IMR-90 (cell line): ENCODE results near the gene BCL2L1. TPM values are rescaled to one million over a fixed set of nuclear protein-coding genes. Genes with fewer than 3 reads are reported as not detected.
A peak's percentile ranks its signal among the peaks of the same experiment; 100 is the strongest.

ENCODE experiments used
- ATAC-seq: fragments of 200-7000 bp; cut with Tn5 transposase; 2 replicates; pipeline ENCODE4 v1.9.1; 2020; ENCODE audit warnings: low read depth, mild to moderate bottlenecking, moderate library complexity
- BruUV-seq: library from RNA; stranded (reverse); fragments of 400-500 nt; replicated peaks from 2 replicates; lab custom pipeline; 2021; lab: Mats Ljungman, UMichigan
- CTCF ChIA-PET: fragments of 300-600 bp; formaldehyde crosslinking; extraction: SDS; loops from one replicate; lab custom pipeline; 2021; ENCODE audit warnings: antibody characterized with exemption; lab: Yijun Ruan, JAX
- POLR2A ChIA-PET: fragments of 300-600 bp; sonication (Branson Sonifier 250); formaldehyde crosslinking; loops from one replicate; lab custom pipeline; 2022; ENCODE audit warnings: antibody characterized with exemption; ENCODE audit not compliant: unreplicated experiment; lab: Charles Lee
- DNase-seq: peaks from one replicate; pipeline ENCODE4 v3.0.0; 2013
- H2AFZ ChIP-seq: replicated peaks from 2 replicates; pipeline ENCODE3; 2013; ENCODE audit warnings: low read length, mild to moderate bottlenecking; ENCODE audit not compliant: poor library complexity
- H2AK5ac ChIP-seq: 2 replicates; pipeline ENCODE4 v1.6.1; 2013; ENCODE audit warnings: low read depth, low read length, inconsistent platforms
- H2AK9ac ChIP-seq: replicated peaks from 2 replicates; pipeline ENCODE3; 2013; ENCODE audit warnings: mild to moderate bottlenecking, low read depth, low read length, moderate library complexity; ENCODE audit not compliant: poor library complexity
- H2BK120ac ChIP-seq: 2 replicates; pipeline ENCODE4 v1.6.1; 2013; ENCODE audit warnings: low read depth, low read length, inconsistent platforms
- H2BK15ac ChIP-seq: 3 replicates; pipeline ENCODE4 v1.6.1; 2013; ENCODE audit warnings: low read depth, low read length, inconsistent platforms
- H2BK20ac ChIP-seq: 2 replicates; pipeline ENCODE4 v1.6.1; 2013; ENCODE audit warnings: low read depth, mild to moderate bottlenecking, inconsistent platforms, low read length, moderate library complexity
- H2BK5ac ChIP-seq: 2 replicates; pipeline ENCODE4 v1.6.1; 2013; ENCODE audit warnings: mild to moderate bottlenecking, low read depth, low read length, inconsistent platforms; ENCODE audit not compliant: poor library complexity, severe bottlenecking
- H3K14ac ChIP-seq: replicated peaks from 2 replicates; pipeline ENCODE4 v1.6.1; 2013; ENCODE audit warnings: low read depth, low read length, inconsistent platforms
- H3K18ac ChIP-seq: 2 replicates; pipeline ENCODE4 v1.6.1; 2013; ENCODE audit warnings: low read depth, low read length, control low read depth
- H3K23ac ChIP-seq: 2 replicates; pipeline ENCODE4 v1.6.1; 2013; ENCODE audit warnings: low read depth, low read length, inconsistent platforms
- H3K27ac ChIP-seq: 2 replicates; pipeline ENCODE4 v1.5.1; 2013; ENCODE audit warnings: mild to moderate bottlenecking, control low read depth, low read length; ENCODE audit not compliant: insufficient read depth
- H3K27me3 ChIP-seq: 2 replicates; pipeline ENCODE4 v1.6.1; 2013; ENCODE audit warnings: low read length; ENCODE audit not compliant: control insufficient read depth, insufficient read depth
- H3K36me3 ChIP-seq: 2 replicates; pipeline ENCODE4 v1.6.1; 2013; ENCODE audit warnings: low read length, mixed read lengths; ENCODE audit not compliant: control insufficient read depth, insufficient read depth
- H3K4ac ChIP-seq: 2 replicates; pipeline ENCODE4 v1.6.1; 2013; ENCODE audit warnings: low read depth, low read length, inconsistent platforms
- H3K4me1 ChIP-seq: 2 replicates; pipeline ENCODE4 v1.6.1; 2013; ENCODE audit warnings: low read length, mixed read lengths; ENCODE audit not compliant: control insufficient read depth, insufficient read depth
- H3K4me2 ChIP-seq: 2 replicates; pipeline ENCODE4 v1.6.1; 2013; ENCODE audit warnings: low read depth, mild to moderate bottlenecking, control low read depth, low read length, moderate library complexity
- H3K4me3 ChIP-seq: 2 replicates; pipeline ENCODE4 v1.5.1; 2013; ENCODE audit warnings: low read depth, mild to moderate bottlenecking, control low read depth, low read length, moderate library complexity; ENCODE audit not compliant: insufficient read depth
- H3K56ac ChIP-seq: 2 replicates; pipeline ENCODE4 v1.6.1; 2013; ENCODE audit warnings: low read length, inconsistent platforms; ENCODE audit not compliant: insufficient read depth; ENCODE audit errors: extremely low read depth
- H3K79me1 ChIP-seq, 2 experiments: 2 replicates each; pipeline ENCODE4 v1.6.1; 2013; ENCODE audit warnings: low read length in 2 of 2, inconsistent platforms in 1 of 2, low read depth in 1 of 2
- H3K9ac ChIP-seq: 2 replicates; pipeline ENCODE4 v1.6.1; 2013; ENCODE audit warnings: low read depth, low read length, control low read depth
- H3K9me1 ChIP-seq: 2 replicates; pipeline ENCODE4 v1.6.1; 2013; ENCODE audit warnings: low read length, inconsistent platforms; ENCODE audit not compliant: insufficient read depth
- H3K9me3 ChIP-seq: 2 replicates; pipeline ENCODE4 v1.6.1; 2013; ENCODE audit warnings: low read length; ENCODE audit not compliant: control insufficient read depth, insufficient read depth
- H4K20me1 ChIP-seq: 2 replicates; pipeline ENCODE4 v1.6.1; 2013; ENCODE audit warnings: low read length, inconsistent platforms; ENCODE audit not compliant: insufficient read depth
- H4K5ac ChIP-seq: 2 replicates; pipeline ENCODE4 v1.6.1; 2013; ENCODE audit warnings: mild to moderate bottlenecking, low read depth, low read length, control low read depth
- H4K8ac ChIP-seq, 2 experiments: 2 replicates each; pipeline ENCODE4 v1.6.1; 2013; ENCODE audit warnings: low read depth in 2 of 2, low read length in 2 of 2, control low read depth in 1 of 2, inconsistent platforms in 1 of 2
- H4K91ac ChIP-seq: 2 replicates; pipeline ENCODE4 v1.6.1; 2013; ENCODE audit warnings: low read depth, low read length, inconsistent platforms; ENCODE audit not compliant: insufficient read depth
- CEBPB ChIP-seq: IDR thresholded peaks from 2 replicates; pipeline ENCODE4 v1.6.1; 2012; ENCODE audit warnings: low read depth, low read length, improper control_type of control experiment
- FOS ChIP-seq: fragments of 150-350 bp; IDR thresholded peaks from 2 replicates; pipeline ENCODE4 v1.6.1; 2016; ENCODE audit warnings: low read depth, low read length
- WGBS, 2 experiments: methylation state at CpG; one replicate each; pipeline versions ENCODE4 v1.1.5 to v1.1.7; 2013; ENCODE audit warnings: missing lambda C conversion rate in 2 of 2; ENCODE audit not compliant: insufficient read length in 1 of 2; ENCODE audit errors: extremely low coverage in 2 of 2; 5-methylcytosine and 5-hydroxymethylcytosine counted together
- dilution Hi-C: fragments of 300-500 bp; cut with HindIII; formaldehyde crosslinking; loops from one replicate; pipeline ENCODE4 v1.14.3; 2018; ENCODE audit warnings: low sequenced_read_pairs; ENCODE audit not compliant: unreplicated experiment
- in situ Hi-C: fragments of 300-500 bp; cut with MboI; formaldehyde crosslinking; loops from 3 replicates; pipeline ENCODE4 v1.14.3; 2019; ENCODE audit warnings: low sequenced_read_pairs, inconsistent platforms, mixed read lengths
- intact Hi-C: fragments of 100-400 bp; cut with micrococcal nuclease; formaldehyde crosslinking; loops from 2 replicates; pipeline ENCODE4 v1.10.0; 2022
- polyA plus RNA-seq, 3 experiments: library from polyadenylated mRNA; depleted of rRNA; stranded (reverse); fragments of >200 nt; gene quantifications; 2 replicates each; pipeline ENCODE4 v1.2.3, GENCODE V29; 2012; ENCODE audit warnings: low replicate concordance in 1 of 3
- total RNA-seq: library from RNA; depleted of rRNA; stranded (reverse); fragments of >200 nt; gene quantifications from 2 replicates; pipeline ENCODE4 v1.2.3, GENCODE V29; 2012

The BCL2L1 gene
- total and polyA plus RNA-seq, 2 of the 4 experiments (the other 2 are of a cell fraction) = 40.2 to 41.9 TPM

DNA sequence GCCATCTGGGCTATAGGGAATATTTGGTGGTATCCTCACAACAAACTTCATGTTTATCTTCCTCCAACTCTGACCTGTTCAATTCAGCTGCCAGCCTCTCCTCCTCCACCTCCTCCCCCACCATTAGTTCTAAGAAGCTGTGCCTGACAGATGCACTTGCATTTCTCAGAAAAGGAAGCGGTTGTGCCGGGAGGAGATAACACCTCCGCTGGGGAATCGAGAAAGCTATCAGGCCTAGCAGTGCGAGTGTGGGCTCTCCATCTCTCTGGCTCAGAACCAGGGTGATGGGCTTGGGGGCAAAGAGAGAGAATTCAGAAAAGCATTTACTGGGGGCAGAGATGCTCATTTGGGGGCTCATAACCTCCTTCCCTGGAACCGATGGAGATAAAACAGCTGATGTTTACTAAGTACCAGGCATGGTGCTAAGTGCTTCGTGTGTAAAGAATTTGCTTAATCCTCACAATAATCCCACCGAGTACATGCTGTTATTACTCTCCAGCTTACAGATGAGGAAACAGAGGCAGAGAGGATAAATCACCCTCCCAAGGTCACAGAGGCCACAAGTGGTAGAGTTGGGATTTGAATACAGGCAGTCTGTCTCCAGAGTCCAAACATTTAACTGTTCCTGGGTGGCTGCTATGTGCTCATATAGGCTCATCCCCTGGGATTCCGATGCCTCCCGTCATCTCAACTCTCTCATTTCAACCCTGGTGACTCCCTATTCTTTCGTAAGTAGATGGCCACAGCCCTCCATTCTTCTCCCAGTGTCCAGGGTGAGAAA lies 46.6 kb downstream of the BCL2L1 start:
- Histone ChIP-seq H3K4me1 (peaks cover 39% of the 10 kb centered on the region), H3K27ac (no peak overlapping the region), H4K20me1 (peaks cover 54% of the 10 kb centered on the region), H3K9me1 (peaks cover 63% of the 10 kb centered on the region), H3K27me3 (no peaks in the 10 kb centered on the region), H2AFZ (no peak overlapping the region), H3K9me3 (no peaks in the 10 kb centered on the region), H4K91ac (peak overlapping the region; percentile 43; the same call in 1 of the 2 replicates), H3K79me1 (peaks cover 45 to 89% of the 10 kb centered on the region in 2 experiments), H4K8ac (peak overlapping the region in 1 of 2 experiments; percentile 31; a peak in 2 of 4 replicates), H3K23ac (peak overlapping the region; percentile 72), H3K36me3 (peaks cover 15% of the 10 kb centered on the region), H4K5ac (no peak overlapping the region), H2BK120ac (peak overlapping the region; percentile 30; the same call in 1 of the 2 replicates), H3K4me2 (no peak overlapping the region; the same call in 1 of the 2 replicates), H2AK9ac (peak overlapping the region; percentile 35), H2BK5ac (peak overlapping the region; percentile 2), H2BK20ac (peak overlapping the region; percentile 45), H2BK15ac (peak overlapping the region; percentile 39; the same call in 1 of the 3 replicates), H3K4me3 (no peak overlapping the region), H3K56ac (no peak overlapping the region), H2AK5ac (peak overlapping the region; percentile 81), H3K18ac (peak overlapping the region; percentile 3; the same call in 1 of the 2 replicates), H3K14ac (peak overlapping the region; percentile 48), H3K9ac (no peak overlapping the region), H3K4ac (peak overlapping the region; percentile 58)
- dilution Hi-C loops (no loop called here), in situ Hi-C loops (no loop called here), intact Hi-C loops (no loop called here)
- peak; percentile 21; the same call in 1 of the 2 replicates for TF ChIP-seq CEBPB
- no peak for TF ChIP-seq FOS
- DNase-seq = peak; percentile 25
- WGBS, 2 experiments = 61% methylated on average over 5 of the region's 11 CpGs; no CpG with 5 or more reads in 1 of the 2 experiments
- CTCF ChIA-PET = no interaction called here
- ATAC-seq = 0 out of 2 replicates have a peak, but pooled peaks have one; percentile 15
- no TSS peak for BruUV-seq
- POLR2A ChIA-PET = interaction anchor here (0.5 to 0.6 kb wide), 2 partner anchors 23 to 43 kb away, joined by 3 read pairs; no protein-coding TSS in a partner anchor
